ENCODE results near the gene AGAP2.

DNA sequence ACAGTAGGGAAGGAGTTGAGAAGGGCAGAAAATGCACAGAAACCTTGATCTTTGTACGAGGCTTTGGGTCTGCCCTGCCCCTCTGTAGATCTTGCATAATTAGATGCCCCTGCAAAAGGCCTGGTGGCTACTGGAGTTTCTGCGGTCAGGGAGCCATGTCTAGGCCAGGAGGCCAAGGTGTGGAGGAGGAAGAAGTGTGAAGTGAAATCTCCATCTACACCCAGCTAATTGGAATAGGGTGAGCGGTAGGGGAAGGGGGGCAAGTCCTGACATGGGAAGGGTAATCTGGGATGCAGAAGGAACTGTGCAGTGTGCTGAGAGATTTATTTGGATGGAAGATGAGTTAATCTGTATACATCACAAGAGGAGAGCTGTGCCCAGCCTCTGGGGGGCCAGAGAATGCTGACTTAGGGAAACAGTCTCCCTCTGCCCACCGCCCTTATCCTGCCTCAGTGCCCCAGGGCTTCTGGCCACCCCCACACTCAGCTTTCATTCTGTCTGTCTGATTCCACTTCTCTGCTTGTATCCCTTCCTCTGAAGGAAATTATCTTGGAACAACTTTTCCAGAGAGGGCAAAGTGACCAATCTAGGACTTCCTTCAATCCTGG is 23.0 kb upstream of the AGAP2 start:
- TF ChIP-seq, protein P1, sequence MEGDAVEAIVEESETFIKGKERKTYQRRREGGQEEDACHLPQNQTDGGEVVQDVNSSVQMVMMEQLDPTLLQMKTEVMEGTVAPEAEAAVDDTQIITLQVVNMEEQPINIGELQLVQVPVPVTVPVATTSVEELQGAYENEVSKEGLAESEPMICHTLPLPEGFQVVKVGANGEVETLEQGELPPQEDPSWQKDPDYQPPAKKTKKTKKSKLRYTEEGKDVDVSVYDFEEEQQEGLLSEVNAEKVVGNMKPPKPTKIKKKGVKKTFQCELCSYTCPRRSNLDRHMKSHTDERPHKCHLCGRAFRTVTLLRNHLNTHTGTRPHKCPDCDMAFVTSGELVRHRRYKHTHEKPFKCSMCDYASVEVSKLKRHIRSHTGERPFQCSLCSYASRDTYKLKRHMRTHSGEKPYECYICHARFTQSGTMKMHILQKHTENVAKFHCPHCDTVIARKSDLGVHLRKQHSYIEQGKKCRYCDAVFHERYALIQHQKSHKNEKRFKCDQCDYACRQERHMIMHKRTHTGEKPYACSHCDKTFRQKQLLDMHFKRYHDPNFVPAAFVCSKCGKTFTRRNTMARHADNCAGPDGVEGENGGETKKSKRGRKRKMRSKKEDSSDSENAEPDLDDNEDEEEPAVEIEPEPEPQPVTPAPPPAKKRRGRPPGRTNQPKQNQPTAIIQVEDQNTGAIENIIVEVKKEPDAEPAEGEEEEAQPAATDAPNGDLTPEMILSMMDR (IDR thresholded peaks at IDR 0.05) = no peak
- no peak for TF ChIP-seq EZH2 (IDR thresholded peaks at IDR 0.05; ENCODE audit: borderline replicate concordance, insufficient read depth, low read depth, low read length, poor library complexity, severe bottlenecking)
